ENCODE measurements around the gene RNH1.

Gene RNH1

DNA sequence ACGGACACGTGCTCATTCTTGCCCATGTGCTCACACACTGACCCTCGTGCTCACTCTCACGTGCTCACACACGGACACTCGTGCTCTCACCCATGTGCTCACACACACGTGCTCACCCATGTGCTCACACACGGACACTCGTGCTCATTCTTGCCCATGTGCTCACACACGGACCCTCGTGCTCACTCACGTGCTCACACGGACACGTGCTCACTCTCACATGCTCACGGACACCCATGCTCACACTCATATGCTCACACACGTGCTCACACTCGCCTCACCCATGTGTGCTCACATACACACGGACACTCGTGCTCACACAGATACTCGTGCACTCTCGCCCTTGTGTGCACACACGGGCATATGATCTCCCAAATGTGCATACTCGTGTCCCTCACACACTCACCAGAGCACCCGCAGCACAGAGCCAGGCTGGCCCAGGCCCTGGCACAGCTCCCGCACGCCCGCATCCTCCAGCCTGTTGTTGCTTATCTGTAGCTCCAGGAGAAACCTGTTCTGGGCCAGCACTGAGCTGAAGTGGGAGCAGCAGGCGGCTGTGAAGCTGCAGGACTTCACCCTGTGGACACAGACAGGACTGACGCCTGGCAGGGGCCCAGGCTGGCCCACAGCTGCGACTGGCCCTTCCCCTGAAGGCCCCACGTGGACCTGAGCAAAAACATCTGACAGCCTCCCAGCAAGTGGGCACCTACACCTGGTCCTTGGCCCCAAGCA is 9.3 kb downstream of the RNH1 start:
- DNase-seq = no peak

DNA sequence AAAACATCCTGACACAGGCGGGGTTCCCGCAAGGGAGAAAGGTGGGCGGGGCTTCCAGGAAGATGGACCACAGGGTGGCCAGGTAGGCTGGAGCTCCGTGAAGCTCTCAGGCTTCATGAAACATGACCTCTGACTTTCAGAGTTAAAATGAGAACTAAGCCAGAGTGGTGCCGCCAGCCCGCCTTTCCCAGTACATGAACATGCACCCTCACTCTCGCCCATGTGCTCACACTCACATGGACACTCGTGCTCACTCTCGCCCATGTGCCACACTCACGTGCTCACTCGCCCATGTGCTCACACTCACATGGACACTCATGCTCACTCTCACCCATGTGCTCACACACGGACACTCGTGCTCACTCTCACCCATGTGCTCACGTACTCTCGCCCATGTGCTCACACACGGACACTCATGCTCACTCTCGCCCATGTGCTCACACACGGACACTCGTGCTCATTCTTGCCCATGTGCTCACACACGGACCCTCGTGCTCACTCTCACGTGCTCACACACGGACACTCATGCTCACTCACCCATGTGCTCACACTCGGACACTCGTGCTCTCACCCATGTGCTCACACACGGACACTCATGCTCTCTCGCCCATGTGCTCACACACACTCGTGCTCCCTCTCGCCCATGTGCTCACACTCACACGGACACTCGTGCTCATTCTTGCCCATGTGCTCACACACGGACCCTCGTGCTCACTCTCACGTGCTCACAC is 10.0 kb downstream of the RNH1 start:
- no peak for DNase-seq

DNA sequence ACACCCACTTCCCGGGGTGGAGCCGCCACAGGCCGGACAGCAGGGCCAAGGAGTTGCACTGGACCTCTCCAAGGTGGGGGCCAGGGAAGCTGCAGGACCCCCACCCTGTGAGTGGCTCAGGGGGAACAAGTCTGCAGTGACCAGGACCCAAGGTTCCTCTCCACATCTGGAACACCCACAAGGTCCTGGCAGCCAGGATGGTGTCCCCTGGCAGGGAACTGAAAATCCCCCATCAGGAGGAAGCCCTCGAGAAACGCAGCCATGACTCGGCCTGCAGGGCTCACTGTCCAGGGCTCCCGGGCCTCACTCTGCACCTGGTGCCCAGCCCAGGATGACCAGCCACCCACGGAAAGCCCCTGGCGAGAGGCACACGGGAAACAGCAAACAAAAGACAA is 11.5 kb downstream of the RNH1 start:
- DNase-seq = no peak

DNA sequence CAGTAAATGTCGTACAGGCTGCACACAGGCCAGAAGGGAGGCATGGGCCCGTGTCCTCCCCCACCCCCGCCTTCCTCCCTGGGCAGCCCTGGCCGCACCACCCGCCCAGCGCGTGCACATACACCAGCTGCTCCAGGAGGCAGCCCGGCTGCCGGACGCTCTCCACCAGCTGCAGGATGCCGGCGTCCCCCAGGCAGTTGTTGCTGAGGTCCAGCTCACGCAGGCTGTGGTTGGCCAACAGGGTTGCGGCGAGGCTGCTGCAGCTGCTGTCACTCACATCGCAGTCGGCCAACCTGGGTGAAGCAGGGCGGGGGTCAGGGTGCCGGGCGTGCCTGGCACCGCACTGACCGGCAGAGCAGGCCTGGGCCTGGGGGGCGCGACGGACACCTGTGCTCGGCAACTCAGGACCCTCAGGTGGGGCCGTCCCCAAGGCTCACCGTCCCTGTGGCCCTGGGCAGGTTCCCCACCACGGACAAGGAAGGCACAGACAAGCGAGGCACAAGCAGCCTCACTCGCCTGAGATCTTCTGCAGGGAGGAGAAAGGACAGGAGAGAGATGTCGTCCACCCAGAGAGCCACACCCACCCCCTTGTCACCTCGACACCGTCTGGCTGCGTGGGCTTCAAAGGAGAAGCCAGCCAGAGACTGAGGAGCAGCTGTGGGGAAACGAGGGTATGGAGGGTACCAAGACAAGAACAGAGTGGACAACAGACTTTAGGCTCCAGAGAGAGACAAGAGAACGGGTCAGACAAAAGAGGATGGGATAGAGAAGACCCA is 12.1 kb downstream of the RNH1 start:
- DNase-seq = peak; percentile 36

DNA sequence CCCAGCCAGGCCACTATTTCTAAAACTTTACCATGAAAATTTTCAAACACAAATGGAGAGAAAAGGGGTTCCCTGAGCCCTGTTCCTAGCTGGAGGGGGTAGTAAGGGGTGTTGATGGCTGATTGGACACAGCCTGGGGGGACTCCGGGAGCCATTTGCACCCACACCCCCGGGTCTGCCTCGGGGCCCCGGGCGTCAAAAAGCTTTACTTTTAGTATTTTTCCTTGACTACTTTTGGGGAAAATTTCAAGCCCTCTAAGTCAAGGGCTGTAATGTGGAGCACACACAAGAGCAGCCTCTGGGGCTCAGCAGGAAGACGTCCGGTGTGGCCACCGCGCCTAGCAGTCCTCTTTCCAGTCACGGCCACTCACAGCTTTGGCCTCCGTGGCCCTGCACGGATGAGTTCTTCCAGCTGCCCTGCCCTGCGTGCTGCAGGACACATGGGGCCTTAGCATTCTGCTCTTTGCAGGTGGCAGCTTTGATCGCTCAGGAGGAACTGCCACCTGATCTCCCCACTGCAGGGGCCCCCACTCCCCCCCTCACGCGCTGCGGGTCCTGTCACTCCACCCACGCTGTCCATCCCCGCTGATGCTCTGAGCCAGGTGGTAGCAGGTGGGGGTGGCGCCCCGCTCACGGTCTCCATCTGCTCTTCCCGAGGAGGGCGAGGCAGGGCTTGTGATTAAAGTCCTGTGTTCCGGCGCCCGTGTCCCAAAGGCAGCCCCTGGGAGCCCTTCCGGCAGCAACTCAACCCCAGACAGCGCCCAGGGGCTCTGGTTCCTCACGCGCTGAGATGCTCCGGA is 14.4 kb downstream of the RNH1 start:
- DNase-seq = no peak

DNA sequence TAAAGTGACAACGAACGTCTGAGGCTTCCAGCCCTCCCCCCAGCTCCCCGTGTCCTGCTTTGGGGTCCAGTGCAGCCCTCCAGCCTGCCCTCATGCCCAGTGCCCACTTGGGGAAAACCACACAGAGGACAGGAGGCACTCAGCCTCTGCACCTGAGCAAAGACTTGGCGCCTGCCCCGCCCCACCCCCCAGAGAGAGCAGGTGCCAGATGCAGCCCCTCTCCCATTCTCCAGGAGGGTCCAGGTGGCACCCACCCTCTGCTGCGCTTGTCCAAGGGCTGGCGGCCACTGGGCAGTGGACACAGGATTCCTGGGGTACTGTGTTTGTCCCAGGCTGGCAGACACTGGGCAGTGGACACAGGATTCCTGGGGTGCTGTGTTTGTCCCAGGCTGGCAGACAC is 15.7 kb downstream of the RNH1 start:
- no peak for DNase-seq

DNA sequence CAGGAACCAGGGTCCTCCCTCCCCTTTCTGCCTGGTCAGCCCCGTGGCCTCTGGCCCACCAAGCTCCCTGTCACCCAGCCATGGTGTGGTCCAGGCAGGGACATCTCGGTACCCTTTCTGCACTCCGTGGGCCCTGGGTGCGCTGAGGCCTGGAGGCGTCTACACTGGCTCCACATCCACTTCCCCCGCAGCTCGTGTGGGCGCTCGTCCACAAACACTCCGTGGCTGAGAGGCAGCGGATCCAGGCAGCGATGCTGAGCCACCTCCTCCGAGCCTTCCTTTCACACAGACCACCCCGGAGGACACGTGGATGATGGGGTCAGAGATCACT is 16.1 kb downstream of the RNH1 start:
- DNase-seq = no peak

DNA sequence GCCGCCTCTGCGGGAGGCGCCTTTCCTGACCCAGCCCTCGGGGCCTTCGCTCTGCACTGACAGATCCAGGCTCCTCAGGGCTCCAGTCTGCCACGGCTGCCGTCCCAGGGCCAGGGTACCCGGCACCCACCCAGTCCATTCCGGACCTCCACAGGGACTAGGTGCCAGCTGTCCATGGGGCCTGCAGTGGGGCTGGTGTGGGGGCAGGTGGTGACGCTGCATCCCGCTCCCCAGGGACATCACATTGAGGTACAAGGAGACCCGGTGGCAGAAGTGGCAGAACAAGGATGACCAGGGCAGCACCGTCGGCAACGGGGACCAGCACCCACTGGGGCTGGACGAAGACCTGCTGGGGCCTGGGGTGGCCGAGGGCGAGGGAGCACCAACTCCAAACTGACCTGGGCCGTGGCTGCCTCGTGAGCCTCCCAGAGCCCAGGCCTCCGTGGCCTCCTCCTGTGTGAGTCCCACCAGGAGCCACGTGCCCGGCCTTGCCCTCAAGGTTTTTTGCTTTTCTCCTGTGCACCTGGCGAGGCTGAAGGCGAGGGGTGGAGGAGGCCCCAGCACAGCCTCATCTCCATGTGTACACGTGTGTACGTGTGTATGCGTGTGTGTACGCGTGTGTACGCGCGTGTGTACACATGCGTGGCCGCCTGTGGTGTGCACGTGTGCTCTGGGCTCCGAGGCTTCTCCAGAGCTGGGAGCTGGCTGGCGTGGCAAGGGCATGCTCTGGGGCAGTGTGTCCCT is 16.7 kb downstream of the RNH1 start:
- no peak for DNase-seq

DNA sequence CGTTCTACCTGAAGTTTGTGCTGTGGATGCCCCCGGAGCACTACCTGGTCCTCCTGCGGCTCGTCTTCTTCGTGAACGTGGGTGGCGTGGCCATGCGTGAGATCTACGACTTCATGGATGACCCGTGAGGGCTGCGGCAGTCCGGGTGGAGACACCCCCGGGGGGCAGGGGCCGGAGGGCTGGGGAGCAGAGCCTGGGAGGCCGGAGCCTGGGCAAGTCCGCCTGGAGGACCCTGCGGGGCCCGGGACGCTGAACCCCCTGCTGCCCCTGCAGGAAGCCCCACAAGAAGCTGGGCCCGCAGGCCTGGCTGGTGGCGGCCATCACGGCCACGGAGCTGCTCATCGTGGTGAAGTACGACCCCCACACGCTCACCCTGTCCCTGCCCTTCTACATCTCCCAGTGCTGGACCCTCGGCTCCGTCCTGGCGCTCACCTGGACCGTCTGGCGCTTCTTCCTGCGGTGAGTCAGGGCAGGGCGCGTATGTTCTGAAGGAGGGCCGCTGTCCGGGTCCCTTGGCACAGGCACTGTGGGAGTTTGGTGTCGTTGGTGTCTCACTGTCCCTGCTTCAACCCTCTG is 17.3 kb downstream of the RNH1 start:
- no peak for DNase-seq

DNA sequence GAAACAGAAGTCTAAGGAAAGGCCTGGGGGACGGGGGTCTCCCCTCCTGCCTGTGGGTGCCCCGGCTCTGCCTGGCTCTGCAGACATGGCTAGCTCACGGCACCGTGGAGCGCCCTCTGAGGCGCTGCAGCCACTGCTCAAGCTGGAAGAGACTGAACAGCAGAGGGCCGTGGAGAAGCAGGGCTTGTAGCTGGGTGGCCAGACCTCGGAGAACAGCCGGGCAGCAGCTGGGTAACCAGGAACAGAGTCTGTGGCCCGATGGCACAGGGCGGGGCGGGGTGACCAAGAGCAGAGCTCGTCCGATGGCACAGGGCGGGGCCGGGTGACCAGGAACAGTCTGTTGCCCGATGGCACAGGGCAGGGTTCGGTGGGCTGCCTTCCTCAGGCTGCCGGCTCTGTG is 18.1 kb downstream of the RNH1 start:
- no peak for DNase-seq

DNA sequence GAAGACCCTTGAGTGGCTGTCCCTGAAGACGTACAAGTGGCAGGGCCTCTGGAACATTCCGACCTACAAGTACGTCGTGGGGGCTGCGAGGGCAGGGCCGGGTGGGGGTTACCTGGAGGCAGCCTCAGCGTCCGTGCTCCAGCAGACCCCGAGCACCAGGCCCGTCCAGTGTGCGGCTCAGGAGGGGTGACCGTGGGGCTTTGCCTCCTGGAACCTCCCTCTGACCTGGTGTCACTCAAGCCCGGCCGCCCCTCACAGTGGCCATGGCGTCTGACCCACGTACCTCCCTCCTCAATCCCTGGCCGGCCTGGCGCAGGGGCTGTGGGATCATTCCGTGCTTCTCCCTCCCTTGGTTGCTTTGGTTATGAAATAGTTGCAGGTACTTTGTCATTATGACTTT is 18.5 kb downstream of the RNH1 start:
- no peak for DNase-seq

DNA sequence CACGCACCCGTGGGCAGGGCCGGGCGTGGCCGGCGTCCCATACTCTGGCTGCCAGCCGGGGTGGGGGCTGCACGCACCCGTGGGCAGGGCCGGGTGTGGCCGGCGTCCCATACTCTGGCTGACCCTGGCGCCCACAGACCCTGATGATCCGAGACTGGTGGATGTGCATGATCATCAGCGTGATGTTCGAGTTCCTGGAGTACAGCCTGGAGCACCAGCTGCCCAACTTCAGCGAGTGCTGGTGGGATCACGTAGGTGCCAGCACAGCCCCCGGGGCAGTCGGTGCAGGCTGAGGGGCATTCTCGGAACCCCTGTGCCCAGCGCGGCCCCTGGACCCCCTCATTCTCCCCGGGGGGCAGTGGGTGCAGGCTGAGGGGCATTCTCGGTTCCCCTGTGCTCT is 19.0 kb downstream of the RNH1 start:
- DNase-seq = no peak

DNA sequence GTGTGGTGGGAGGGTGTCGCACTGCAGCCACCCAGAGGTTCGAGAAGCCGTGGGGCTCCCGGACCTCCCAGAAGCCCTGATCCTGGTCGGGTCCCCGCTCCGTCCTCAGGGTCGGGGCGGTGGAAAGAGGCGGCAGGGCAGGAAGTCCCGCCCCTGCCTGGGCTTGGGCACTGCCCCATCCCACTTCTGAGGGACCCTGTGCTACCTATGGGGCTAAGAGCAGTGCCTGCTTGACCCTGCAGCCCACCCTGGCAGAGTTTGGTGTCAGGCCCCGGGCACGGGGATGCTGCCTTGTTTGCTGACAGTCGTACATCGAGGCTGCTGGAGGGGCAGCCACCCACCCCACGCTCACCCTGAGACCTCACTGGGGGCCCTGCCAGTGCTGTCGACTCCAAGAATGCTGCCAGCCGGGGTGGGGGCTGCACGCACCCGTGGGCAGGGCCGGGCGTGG is 19.4 kb downstream of the RNH1 start:
- DNase-seq = no peak

DNA sequence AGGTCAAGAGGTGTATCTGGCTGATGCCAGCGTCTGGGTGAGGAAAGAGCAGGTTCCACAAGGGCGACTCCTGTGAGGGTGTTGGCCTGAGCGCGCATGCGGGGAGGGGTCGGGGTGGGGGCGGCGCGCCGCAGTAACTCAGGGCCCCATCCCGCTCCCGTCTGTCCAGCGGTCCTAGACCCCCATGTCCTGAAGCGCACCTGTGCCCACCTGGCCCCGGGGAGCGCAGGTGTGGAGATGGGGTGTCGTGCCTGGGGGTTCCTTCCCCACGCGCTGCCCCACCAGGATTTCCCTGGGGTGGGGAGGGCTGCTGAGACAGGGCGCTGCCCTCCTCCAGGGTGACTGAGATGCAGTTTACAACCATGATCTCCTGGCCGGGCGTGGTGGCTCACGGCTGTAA is 20.9 kb downstream of the RNH1 start:
- no peak for DNase-seq

DNA sequence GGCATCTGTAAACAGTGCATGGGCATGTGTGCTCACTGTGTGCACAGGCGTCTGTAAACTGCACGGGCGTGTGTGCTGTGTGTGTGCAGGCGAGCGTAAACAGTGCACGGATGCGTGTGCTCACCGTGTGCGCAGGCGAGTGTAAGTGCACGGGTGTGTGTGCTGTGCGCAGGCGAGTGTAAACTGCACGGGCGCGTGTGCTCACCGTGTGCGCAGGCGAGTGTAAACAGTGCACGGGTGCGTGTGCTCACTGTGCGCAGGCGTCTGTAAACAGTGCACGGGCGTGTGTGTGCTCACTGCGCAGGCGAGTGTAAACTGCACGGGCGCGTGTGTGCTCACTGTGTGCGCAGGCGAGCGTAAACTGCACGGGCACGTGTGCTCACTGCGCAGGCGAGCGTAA is 22.4 kb downstream of the RNH1 start:
- DNase-seq = no peak

DNA sequence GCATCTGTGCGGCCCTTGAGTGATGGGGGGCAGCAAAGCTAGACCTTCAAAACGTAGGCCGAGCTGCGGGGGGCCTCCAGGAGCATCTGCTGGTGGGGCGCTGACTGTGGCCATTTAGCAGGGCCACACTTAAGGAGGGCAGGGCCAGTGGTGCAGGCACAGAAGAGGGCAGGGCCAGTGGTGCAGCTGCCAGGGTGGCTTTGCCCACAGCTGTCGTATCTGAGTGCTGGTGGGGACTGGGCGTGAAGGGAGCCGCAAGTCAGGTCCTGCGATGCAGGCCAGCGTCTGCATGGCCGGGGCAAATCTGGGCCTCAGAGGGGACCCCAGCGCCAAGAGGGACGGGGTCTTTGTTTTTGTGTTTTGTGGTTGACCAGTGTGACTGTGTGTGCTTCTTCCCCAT is 27.7 kb downstream of the RNH1 start:
- DNase-seq = no peak

DNA sequence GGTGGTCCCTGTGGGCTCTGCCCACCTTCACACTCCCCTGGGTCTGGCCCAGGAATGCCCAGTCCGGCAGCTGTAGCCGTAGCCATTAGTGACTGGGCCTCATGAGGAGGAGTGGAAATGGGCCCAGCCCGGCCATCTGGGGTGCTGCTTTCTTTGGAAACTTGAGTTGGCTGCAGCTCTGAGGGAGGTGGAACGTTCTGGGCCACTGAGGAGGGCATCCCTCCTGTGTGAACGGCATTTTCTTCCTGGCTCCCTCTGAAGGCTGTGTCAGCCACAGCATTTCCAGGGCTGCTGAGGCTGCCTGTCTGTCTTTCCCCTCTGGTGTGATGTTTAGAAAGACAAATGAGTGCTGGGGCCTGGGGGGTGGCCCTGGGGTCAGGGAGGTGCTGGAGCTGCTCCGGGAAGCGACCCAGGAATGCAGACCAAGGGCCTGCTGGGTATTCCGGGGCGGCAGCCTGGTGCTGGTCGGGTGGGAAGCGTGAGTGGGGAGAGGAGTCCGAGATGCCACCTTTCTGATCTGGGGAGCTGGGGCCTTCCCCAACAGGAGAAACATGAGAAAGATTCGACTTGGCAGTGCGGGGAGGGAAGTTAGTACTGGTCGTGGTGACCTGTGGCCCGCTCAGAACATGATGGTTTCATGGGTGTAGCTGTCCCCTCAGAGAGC is 29.9 kb downstream of the RNH1 start:
- DNase-seq = no peak

DNA sequence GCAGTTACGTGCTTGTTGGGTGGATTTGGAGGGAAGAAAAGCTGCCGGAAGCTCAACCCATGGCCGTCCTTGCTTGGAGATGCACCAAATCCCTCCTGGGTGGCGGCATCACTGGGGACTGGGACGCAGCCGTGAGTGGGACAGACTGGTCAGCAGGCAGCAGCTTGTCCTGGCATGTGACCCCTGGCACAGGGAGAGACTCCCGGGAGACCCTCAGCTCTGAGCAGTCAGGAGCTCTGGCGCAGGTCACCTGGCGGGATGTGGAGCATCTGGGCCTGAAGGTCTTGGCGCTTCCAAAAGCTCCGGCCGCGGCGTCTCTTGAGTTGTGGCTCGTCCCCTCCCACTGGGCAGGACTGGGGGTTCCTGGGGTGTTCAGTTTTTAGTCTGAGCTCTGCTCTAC is 30.6 kb downstream of the RNH1 start:
- no peak for DNase-seq

DNA sequence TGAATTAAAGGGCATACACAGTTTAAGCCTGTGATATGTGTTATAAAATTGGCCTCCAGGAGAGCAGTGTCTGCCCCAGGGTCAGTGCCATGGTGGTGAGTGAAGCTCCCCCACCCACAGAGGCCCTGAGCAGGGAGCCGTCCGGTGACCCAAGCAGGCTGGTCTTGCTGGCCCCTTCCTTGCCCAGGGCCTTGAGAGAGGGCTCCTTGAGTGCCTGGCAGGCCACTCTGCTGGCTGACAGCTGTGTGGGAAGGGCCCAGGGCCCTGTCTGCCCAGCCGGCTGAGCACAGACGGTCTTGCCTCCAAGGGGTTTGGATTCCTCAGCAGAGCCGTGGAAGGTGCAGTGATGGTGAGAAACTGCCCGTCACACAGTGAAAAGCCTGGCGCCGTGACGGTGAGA is 31.1 kb downstream of the RNH1 start:
- no peak for DNase-seq

DNA sequence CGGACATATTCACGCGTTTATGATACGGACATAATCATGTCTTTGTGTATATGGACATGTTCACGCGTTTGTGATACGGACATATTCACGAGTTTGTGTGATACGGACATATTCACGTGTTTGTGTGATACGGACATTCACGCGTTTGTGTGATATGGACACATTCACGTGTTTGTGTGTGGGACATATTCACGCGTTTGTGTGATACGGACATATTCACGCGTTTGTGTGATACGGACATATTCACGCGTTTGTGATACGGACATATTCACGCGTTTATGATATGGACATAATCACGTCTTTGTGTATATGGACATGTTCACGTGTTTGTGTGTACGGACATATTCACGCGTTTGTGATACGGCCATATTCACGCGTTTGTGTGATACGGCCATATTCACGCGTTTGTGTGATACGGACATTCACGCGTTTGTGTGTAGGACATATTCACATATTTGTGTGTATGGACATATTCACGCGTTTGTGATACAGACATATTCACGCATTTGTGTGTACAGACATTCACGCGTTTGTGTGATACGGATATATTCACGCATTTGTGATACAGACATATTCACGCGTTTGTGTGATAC is 32.0 kb downstream of the RNH1 start:
- no peak for DNase-seq

Measured in eye (tissue), 1 donor.